GM12878 (cell line): ENCODE results near the gene NACAD. TPM values are rescaled to one million over a fixed set of nuclear protein-coding genes. Genes with fewer than 3 reads are reported as not detected.
A peak's percentile ranks its signal among the peaks of the same experiment; 100 is the strongest.

Experiments used
- ATAC-seq: fragments of 200-7000 bp; cut with Tn5 transposase; 3 replicates; pipeline ENCODE4 v1.9.1; 2020; ENCODE audit warnings: mild to moderate bottlenecking, moderate library complexity
- BruUV-seq: library from RNA; stranded (reverse); fragments of 400-500 nt; replicated peaks from 2 replicates; lab custom pipeline; 2021; lab: Mats Ljungman, UMichigan
- CTCF ChIA-PET: fragments of 300-600 bp; sonication (Branson Sonifier 250); formaldehyde crosslinking; extraction: SDS; loops from one replicate; lab custom pipeline; 2021; ENCODE audit warnings: inconsistent platforms; lab: Yijun Ruan, JAX
- POLR2A ChIA-PET: fragments of 350-600 bp; formaldehyde crosslinking; extraction: SDS; loops from one replicate; lab custom pipeline; 2021; ENCODE audit warnings: inconsistent platforms; lab: Charles Lee
- RAD21 ChIA-PET: fragments of 300-600 bp; sonication (Branson Sonifier 250); formaldehyde crosslinking; loops from one replicate; lab custom pipeline; 2023; ENCODE audit warnings: antibody characterized with exemption; ENCODE audit not compliant: unreplicated experiment; lab: Charles Lee
- SMC1A ChIA-PET: fragments of 300-600 bp; sonication (Branson Sonifier 250); formaldehyde crosslinking; loops from one replicate; lab custom pipeline; 2023; ENCODE audit not compliant: unreplicated experiment, uncharacterized antibody; lab: Charles Lee
- DNase-seq: peaks from one replicate; pipeline ENCODE4 v3.0.0-alpha.2; 2011; ENCODE audit warnings: low read depth, low spot score
- FAIRE-seq: peaks from 3 replicates; lab custom pipeline; 2011; peaks lifted over from hg19 to GRCh38; lab: Jason Lieb, UNC
- H2AFZ ChIP-seq: 2 replicates; pipeline ENCODE4 v1.6.0; 2011; ENCODE audit warnings: low read depth, low read length, control low read depth; ENCODE audit not compliant: control insufficient read depth
- H3K27ac ChIP-seq: 2 replicates; pipeline ENCODE4 v1.5.1; 2011; ENCODE audit warnings: control low read depth; ENCODE audit not compliant: control insufficient read depth, insufficient read depth
- H3K27me3 ChIP-seq, 2 experiments: replicated peaks in 1 of 2; 2 replicates each; pipeline versions ENCODE4 v1.6.0 to v1.6.1; 2011; ENCODE audit warnings: low read length in 1 of 2; ENCODE audit not compliant: control insufficient read depth in 2 of 2, insufficient read depth in 2 of 2
- H3K36me3 ChIP-seq, 2 experiments: 2 replicates each; pipeline ENCODE4 v1.5.1; 2011; ENCODE audit warnings: low read length in 1 of 2; ENCODE audit not compliant: control insufficient read depth in 2 of 2, insufficient read depth in 2 of 2
- H3K4me1 ChIP-seq: 2 replicates; pipeline ENCODE4 v1.6.1; 2011; ENCODE audit warnings: mild to moderate bottlenecking, low read length, moderate library complexity, mixed read lengths; ENCODE audit not compliant: control insufficient read depth, insufficient read depth
- H3K4me2 ChIP-seq: 2 replicates; pipeline ENCODE4 v1.6.0; 2011; ENCODE audit warnings: control low read depth; ENCODE audit not compliant: control insufficient read depth, insufficient read depth
- H3K4me3 ChIP-seq: fragments of 200-600 bp; sonication (generic); 2 replicates; pipeline ENCODE4 v1.5.1; 2016
- H3K79me2 ChIP-seq: 2 replicates; pipeline ENCODE4 v1.6.0; 2011; ENCODE audit warnings: low read length; ENCODE audit not compliant: control insufficient read depth, insufficient read depth
- H3K9ac ChIP-seq: 2 replicates; pipeline ENCODE4 v1.8.0; 2011; ENCODE audit warnings: low read length, control low read depth, mixed read lengths; ENCODE audit not compliant: control insufficient read depth, insufficient read depth
- H3K9me3 ChIP-seq: replicated peaks from 3 replicates; pipeline ENCODE4 v1.5.1; 2011; ENCODE audit warnings: mild to moderate bottlenecking, low read length; ENCODE audit not compliant: control insufficient read depth, insufficient read depth
- H4K20me1 ChIP-seq: 2 replicates; pipeline ENCODE4 v1.6.0; 2011; ENCODE audit not compliant: control insufficient read depth, insufficient read depth
- CTCF ChIP-seq, 3 experiments: IDR thresholded peaks in 2 of 3; conservative IDR thresholded peaks in 1 of 3; 2 replicates each; pipeline ENCODE4 v1.5.1; 2011; ENCODE audit warnings: low read depth in 3 of 3, low read length in 3 of 3, mild to moderate bottlenecking in 3 of 3, control low read depth in 2 of 3, moderate library complexity in 2 of 3, inconsistent platforms in 1 of 3, mixed read lengths in 1 of 3; ENCODE audit not compliant: control insufficient read depth in 2 of 3, insufficient read depth in 1 of 3; ENCODE audit errors: extremely low read depth in 1 of 3
- EGR1 ChIP-seq, 2 experiments: IDR thresholded peaks; 1 replicate in 1 of 2; 2 replicates in 1 of 2; pipeline ENCODE4 v1.6.1; 2011 to 2012; ENCODE audit warnings: low read depth in 2 of 2, low read length in 2 of 2, borderline replicate concordance in 1 of 2, mild to moderate bottlenecking in 1 of 2, moderate library complexity in 1 of 2
- MXI1 ChIP-seq: fragments of 150-350 bp; IDR thresholded peaks from 2 replicates; pipeline ENCODE4 v1.6.1; 2011; ENCODE audit warnings: low read depth, mild to moderate bottlenecking, inconsistent platforms, low read length, improper control_type of control experiment
- NFYA ChIP-seq: IDR thresholded peaks from 2 replicates; pipeline ENCODE4 v1.6.1; 2011; ENCODE audit warnings: low read depth, mild to moderate bottlenecking, low read length, improper control_type of control experiment, borderline replicate concordance
- RBBP5 ChIP-seq: fragments of 200-600 bp; sonication (generic); conservative IDR thresholded peaks from 2 replicates; pipeline ENCODE4 v1.6.1; 2016
- SMC3 ChIP-seq: IDR thresholded peaks from 2 replicates; pipeline ENCODE4 v1.6.1; 2011; ENCODE audit warnings: low read length, improper control_type of control experiment, borderline replicate concordance
- USF1 ChIP-seq: IDR thresholded peaks from 2 replicates; pipeline ENCODE4 v1.6.1; 2011; ENCODE audit warnings: borderline replicate concordance, low read depth, mild to moderate bottlenecking, moderate library complexity, mixed read lengths, low read length; ENCODE audit not compliant: insufficient read depth; ENCODE audit errors: extremely low read length
- ZBTB33 ChIP-seq: fragments of 450-650 bp; IDR thresholded peaks from 2 replicates; pipeline ENCODE4 v1.6.1; 2017; ENCODE audit warnings: mild to moderate bottlenecking
- WGBS: methylation state at CpG from one replicate; pipeline ENCODE4 v1.1.6; 2016; ENCODE audit warnings: low lambda C conversion rate; ENCODE audit not compliant: insufficient replicate concordance, insufficient coverage; ENCODE audit errors: missing lambda C conversion rate; 5-methylcytosine and 5-hydroxymethylcytosine counted together
- in situ Hi-C: fragments of 300-500 bp; cut with MboI; formaldehyde crosslinking; loops from 9 replicates; pipeline ENCODE4 v1.14.3; 2018; ENCODE audit warnings: mixed read lengths
- intact Hi-C: fragments of 100-400 bp; cut with micrococcal nuclease; formaldehyde crosslinking; loops from one replicate; pipeline ENCODE4 v1.14.2; 2022; ENCODE audit not compliant: unreplicated experiment
- polyA plus RNA-seq, 11 experiments: library from polyadenylated mRNA; depleted of rRNA in 4 of 11; unstranded in 6 of 11; stranded (reverse) in 5 of 11; fragments of >200 nt; fragmentation: Nextera tagmentation in 4 of 11; fragmentation: Illumina TruSeq in 1 of 11; extraction: Ambion mirVana in 4 of 11; extraction: Trizol in 1 of 11; gene quantifications; 1 replicate in 1 of 11; 2 replicates in 10 of 11; pipeline versions ENCODE4 v1.2.1 to v1.2.3, GENCODE V29; 2011 to 2016; ENCODE audit warnings: inconsistent platforms in 2 of 11, missing spikeins in 2 of 11, low read depth in 1 of 11
- total RNA-seq, 4 experiments: library from RNA; depleted of rRNA in 3 of 4; stranded (reverse); fragments of >200 nt in 3 of 4; fragmentation: Illumina TruSeq in 1 of 4; extraction: Trizol in 1 of 4; gene quantifications; 2 replicates each; pipeline versions ENCODE4 v1.2.1 to v1.2.3, GENCODE V29; 2013 to 2021

The NACAD gene
- total and polyA plus RNA-seq, 10 of the 15 experiments (the other 5 are each of a cell fraction or from before 2014, with no cell fraction given), result not detected

- in situ Hi-C loops, result no loop called here
- Histone ChIP-seq H3K9me3 (no peaks in the 10 kb centered on the region), H3K79me2 (peaks cover 19% of the 10 kb centered on the region), H3K36me3 (peaks cover 14 to 31% of the 10 kb centered on the region in 2 experiments), H3K9ac (no peak overlapping the region), H4K20me1 (peaks cover 4% of the 10 kb centered on the region; the same call in 1 of the 2 replicates), H2AFZ (no peak overlapping the region), H3K4me3 (no peak overlapping the region), H3K27me3 (no peaks in the 10 kb centered on the region), H3K27ac (0 out of 2 replicates have a peak overlapping the region, but pooled peaks have one; percentile 1), H3K4me2 (no peak overlapping the region), H3K4me1 (0 out of 2 replicates have a peak, but pooled peaks cover 8% of the 10 kb centered on the region)
- 95% methylated on average over 2 of the region's 2 CpGs for WGBS
- intact Hi-C loops, result no loop called here
- BruUV-seq, result no TSS peak
- DNase-seq, result no peak
- TF ChIP-seq ZBTB33 (no peak), SMC3 (no peak), EGR1 (IDR thresholded peaks at IDR 0.05; ENCODE audit: borderline replicate concordance in 1 of 2, low read depth in 2 of 2, low read length in 2 of 2) (no peak), RBBP5 (no peak), NFYA (no peak), CTCF (IDR thresholded peaks at IDR 0.05 in 2 of 3, conservative IDR thresholded peaks at IDR 0.05 in 1 of 3; ENCODE audit: control insufficient read depth in 2 of 3, extremely low read depth in 1 of 3, insufficient read depth in 1 of 3, low read depth in 3 of 3, low read length in 3 of 3) (no peak), USF1 (no peak), MXI1 (no peak)
- POLR2A ChIA-PET, result interaction anchor here (0.6 to 1.0 kb wide), 2 partner anchors 49 to 60 kb away, joined by 3 read pairs; no protein-coding TSS in a partner anchor
- SMC1A ChIA-PET, result interaction anchor here (1.1 to 2.2 kb wide), 4 partner anchors 9 to 88 kb away, joined by 3 to 6 read pairs (median 4); no protein-coding TSS in a partner anchor
- CTCF ChIA-PET, result interaction anchor here (0.8 to 0.9 kb wide), 2 partner anchors 41 to 75 kb away, joined by 3 read pairs; no protein-coding TSS in a partner anchor
- peak; percentile 31 for FAIRE-seq
- no peak for ATAC-seq
- RAD21 ChIA-PET, result interaction anchor here (0.7 to 1.2 kb wide), 5 partner anchors 16 to 88 kb away, joined by 3 to 5 read pairs (median 4); no protein-coding TSS in a partner anchor
Observed at GRCh38 chr7:45061352-45061751, 27.4 kb downstream of the NACAD start.
